SK-N-SH (cell line): ENCODE results near the gene GPR87. TPM values are rescaled to one million over a fixed set of nuclear protein-coding genes. Genes with fewer than 3 reads are reported as not detected.

Experiments used
- CTCF ChIA-PET: fragments of 300-600, 350-600 bp; formaldehyde crosslinking; extraction: SDS; loops from one replicate; lab custom pipeline; 2021; lab: Yijun Ruan, JAX
- POLR2A ChIA-PET: fragments of 350-600 bp; sonication (Branson Sonifier 250); formaldehyde crosslinking; extraction: SDS; loops from one replicate; lab custom pipeline; 2020; ENCODE audit warnings: antibody characterized with exemption, inconsistent platforms; lab: Yijun Ruan, JAX
- DNase-seq: peaks from one replicate; pipeline ENCODE4 v3.0.0; 2012
- H2AFZ ChIP-seq: fragments of 200-600 bp; sonication (generic); 2 replicates; pipeline ENCODE4 v1.8.1; 2016; ENCODE audit warnings: antibody characterized with exemption, mild to moderate bottlenecking, low read depth
- H3F3A ChIP-seq: fragments of 200-600 bp; sonication (generic); replicated peaks from 2 replicates; pipeline ENCODE3; 2016; ENCODE audit warnings: antibody characterized with exemption, mild to moderate bottlenecking; ENCODE audit not compliant: insufficient read depth
- H3K27ac ChIP-seq, 2 experiments: fragments of 200-500 bp in 1 of 2; fragments of 200-600 bp in 1 of 2; sonication (Bioruptor generic) in 1 of 2; sonication (generic), shearing (Covaris generic) in 1 of 2; 2 replicates each; pipeline versions ENCODE4 v1.5.1 to v1.6.1; 2014 to 2016; ENCODE audit warnings: low read depth in 2 of 2, inconsistent platforms in 1 of 2, low read length in 1 of 2, mild to moderate bottlenecking in 1 of 2, mixed read lengths in 1 of 2
- H3K27me3 ChIP-seq: fragments of 200-600 bp; sonication (generic), shearing (Covaris generic); 2 replicates; pipeline ENCODE4 v1.6.1; 2016; ENCODE audit warnings: mixed run types; ENCODE audit not compliant: insufficient read depth
- H3K36me3 ChIP-seq, 2 experiments: fragments of 200-500 bp in 1 of 2; fragments of 200-600 bp in 1 of 2; sonication (Bioruptor generic) in 1 of 2; sonication (generic) in 1 of 2; replicated peaks in 1 of 2; 2 replicates each; pipeline versions ENCODE3 to v1.5.1; 2014 to 2016; ENCODE audit warnings: low read length in 1 of 2, mild to moderate bottlenecking in 1 of 2; ENCODE audit not compliant: insufficient read depth in 2 of 2, control insufficient read depth in 1 of 2
- H3K4me1 ChIP-seq, 2 experiments: fragments of 200-500 bp in 1 of 2; fragments of 200-600 bp in 1 of 2; sonication (Bioruptor generic) in 1 of 2; sonication (generic), shearing (Covaris generic) in 1 of 2; 2 replicates each; pipeline versions ENCODE4 v1.5.1 to v1.6.1; 2014 to 2016; ENCODE audit warnings: low read depth in 1 of 2, low read length in 1 of 2, mixed run types in 1 of 2; ENCODE audit not compliant: insufficient read depth in 2 of 2, control insufficient read depth in 1 of 2
- H3K4me2 ChIP-seq: fragments of 200-600 bp; sonication (generic), shearing (Covaris generic); 2 replicates; pipeline ENCODE4 v1.6.1; 2017; ENCODE audit warnings: mixed run types
- H3K4me3 ChIP-seq, 2 experiments: fragments of 200-500 bp in 1 of 2; fragments of 200-600 bp in 1 of 2; sonication (Bioruptor generic) in 1 of 2; sonication (generic), shearing (Covaris generic) in 1 of 2; 2 replicates each; pipeline versions ENCODE4 v1.5.1 to v1.8.1; 2014 to 2016; ENCODE audit warnings: low read depth in 2 of 2, inconsistent platforms in 1 of 2, low read length in 1 of 2, mild to moderate bottlenecking in 1 of 2, mixed read lengths in 1 of 2, moderate library complexity in 1 of 2
- H3K79me2 ChIP-seq: fragments of 200-600 bp; sonication (generic); 2 replicates; pipeline ENCODE4 v1.8.1; 2017; ENCODE audit warnings: mild to moderate bottlenecking; ENCODE audit not compliant: insufficient read depth
- H3K9ac ChIP-seq: fragments of 200-600 bp; sonication (generic); 2 replicates; pipeline ENCODE4 v1.6.1; 2017; ENCODE audit warnings: mixed run types
- H3K9me2 ChIP-seq: fragments of 200-600 bp; sonication (generic); 2 replicates; pipeline ENCODE4 v1.6.1; 2017; ENCODE audit warnings: mixed run types
- H3K9me3 ChIP-seq: fragments of 200-600 bp; sonication (generic); 2 replicates; pipeline ENCODE4 v1.6.1; 2017; ENCODE audit warnings: mixed run types, mild to moderate bottlenecking, moderate library complexity
- H4K20me1 ChIP-seq: fragments of 200-600 bp; sonication (generic); 2 replicates; pipeline ENCODE4 v1.6.1; 2017; ENCODE audit warnings: mild to moderate bottlenecking, mixed run types; ENCODE audit not compliant: insufficient read depth
- CHD2 ChIP-seq: fragments of 150-350 bp; IDR thresholded peaks from 2 replicates; pipeline ENCODE4 v1.6.1; 2018; ENCODE audit warnings: low read length; ENCODE audit not compliant: partially characterized antibody
- ELF1 ChIP-seq: IDR thresholded peaks from 2 replicates; pipeline ENCODE4 v1.4.0; 2012
- EP300 ChIP-seq, 2 experiments: IDR thresholded peaks; 2 replicates each; pipeline versions ENCODE4 v1.4.0 to v1.6.1; 2012; ENCODE audit warnings: borderline replicate concordance in 1 of 2, low read depth in 1 of 2, low read length in 1 of 2
- FOXJ3 ChIP-seq: sonication (generic); formaldehyde crosslinking; IDR thresholded peaks from 2 replicates; pipeline ENCODE4 v1.5.1; 2020; ENCODE audit warnings: mild to moderate bottlenecking, missing genetic modification reagents
- JUND ChIP-seq: IDR thresholded peaks from 2 replicates; pipeline ENCODE4 v1.4.0; 2012
- MAX ChIP-seq: IDR thresholded peaks from 2 replicates; pipeline ENCODE4 v1.4.0; 2012; ENCODE audit warnings: low read depth
- PBX3 ChIP-seq: IDR thresholded peaks from 2 replicates; pipeline ENCODE4; 2012
- RCOR1 ChIP-seq: fragments of 150-350 bp; IDR thresholded peaks from 2 replicates; pipeline ENCODE4 v1.6.1; 2017; ENCODE audit warnings: antibody characterized with exemption, low read length
- TCF12 ChIP-seq: IDR thresholded peaks from 2 replicates; pipeline ENCODE4 v1.4.0; 2012
- TEAD4 ChIP-seq: IDR thresholded peaks from 2 replicates; pipeline ENCODE4 v1.4.0; 2012; ENCODE audit warnings: mild to moderate bottlenecking, borderline replicate concordance; ENCODE audit not compliant: insufficient read depth
- whole genome bisulfite sequencing: methylation state at CpG from one replicate; pipeline ENCODE4 v1.1.6; 2017; ENCODE audit warnings: low lambda C conversion rate; 5-methylcytosine and 5-hydroxymethylcytosine counted together
- polyA plus RNA-seq, 3 experiments: library from polyadenylated mRNA; depleted of rRNA; stranded (reverse); fragments of >200 nt; gene quantifications; 2 replicates each; pipeline ENCODE4 v1.2.3, GENCODE V29; 2012
- TF ChIP-seq, protein P1 (sequence below): IDR thresholded peaks from 2 replicates; pipeline ENCODE4 v1.4.0; 2012; ENCODE audit warnings: low read depth, borderline replicate concordance
- TF ChIP-seq, protein P2 (sequence below): fragments of 150-350 bp; IDR thresholded peaks from 2 replicates; pipeline ENCODE4 v1.6.1; 2016; ENCODE audit warnings: mild to moderate bottlenecking, low read depth, low read length
- TF ChIP-seq, protein P3 (sequence below): IDR thresholded peaks from 2 replicates; pipeline ENCODE4 v1.6.1; 2012; ENCODE audit warnings: mild to moderate bottlenecking, low read depth, low read length, moderate library complexity

GPR87 gene
- polyA plus RNA-seq, 1 of the 3 experiments (the other 2 are of a cell fraction): 2.3 TPM

- Histone ChIP-seq H3K4me2 (no peak overlapping the region), H3K36me3 (no peaks in the 10 kb centered on the region), H2AFZ (no peak overlapping the region), H3K9me2 (no peaks in the 10 kb centered on the region), H3K4me3 (no peak overlapping the region), H3F3A (no peaks in the 10 kb centered on the region), H3K9me3 (no peaks in the 10 kb centered on the region), H4K20me1 (no peaks in the 10 kb centered on the region), H3K27me3 (no peaks in the 10 kb centered on the region; the same call in 1 of the 2 replicates), H3K27ac (no peak overlapping the region), H3K79me2 (no peaks in the 10 kb centered on the region), H3K4me1 (peaks cover 0 to 27% of the 10 kb centered on the region in 2 experiments; a peak in 3 of 4 replicates), H3K9ac (no peak overlapping the region)
- no peak for DNase-seq
- ChIA-PET CTCF (interaction anchor here (1.5 kb wide), 1 partner anchor 154 kb away, joined by 5 read pairs; no protein-coding TSS in a partner anchor), POLR2A (no interaction called here)
- TF ChIP-seq, protein P1, sequence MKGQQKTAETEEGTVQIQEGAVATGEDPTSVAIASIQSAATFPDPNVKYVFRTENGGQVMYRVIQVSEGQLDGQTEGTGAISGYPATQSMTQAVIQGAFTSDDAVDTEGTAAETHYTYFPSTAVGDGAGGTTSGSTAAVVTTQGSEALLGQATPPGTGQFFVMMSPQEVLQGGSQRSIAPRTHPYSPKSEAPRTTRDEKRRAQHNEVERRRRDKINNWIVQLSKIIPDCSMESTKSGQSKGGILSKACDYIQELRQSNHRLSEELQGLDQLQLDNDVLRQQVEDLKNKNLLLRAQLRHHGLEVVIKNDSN: no peak
- no peak for TF ChIP-seq CHD2
- no peak for TF ChIP-seq TEAD4
- no peak for TF ChIP-seq PBX3
- no peak for TF ChIP-seq JUND
- no peak for TF ChIP-seq ELF1
- no peak for TF ChIP-seq RCOR1
- TF ChIP-seq, protein P2, sequence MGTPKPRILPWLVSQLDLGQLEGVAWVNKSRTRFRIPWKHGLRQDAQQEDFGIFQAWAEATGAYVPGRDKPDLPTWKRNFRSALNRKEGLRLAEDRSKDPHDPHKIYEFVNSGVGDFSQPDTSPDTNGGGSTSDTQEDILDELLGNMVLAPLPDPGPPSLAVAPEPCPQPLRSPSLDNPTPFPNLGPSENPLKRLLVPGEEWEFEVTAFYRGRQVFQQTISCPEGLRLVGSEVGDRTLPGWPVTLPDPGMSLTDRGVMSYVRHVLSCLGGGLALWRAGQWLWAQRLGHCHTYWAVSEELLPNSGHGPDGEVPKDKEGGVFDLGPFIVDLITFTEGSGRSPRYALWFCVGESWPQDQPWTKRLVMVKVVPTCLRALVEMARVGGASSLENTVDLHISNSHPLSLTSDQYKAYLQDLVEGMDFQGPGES: no peak
- no peak for TF ChIP-seq EP300 (IDR thresholded peaks at IDR 0.05; ENCODE audit: borderline replicate concordance in 1 of 2, low read depth in 1 of 2, low read length in 1 of 2)
- TF ChIP-seq FOXJ3 (CRISPR knock-in tag): no peak
- TF ChIP-seq, protein P3, sequence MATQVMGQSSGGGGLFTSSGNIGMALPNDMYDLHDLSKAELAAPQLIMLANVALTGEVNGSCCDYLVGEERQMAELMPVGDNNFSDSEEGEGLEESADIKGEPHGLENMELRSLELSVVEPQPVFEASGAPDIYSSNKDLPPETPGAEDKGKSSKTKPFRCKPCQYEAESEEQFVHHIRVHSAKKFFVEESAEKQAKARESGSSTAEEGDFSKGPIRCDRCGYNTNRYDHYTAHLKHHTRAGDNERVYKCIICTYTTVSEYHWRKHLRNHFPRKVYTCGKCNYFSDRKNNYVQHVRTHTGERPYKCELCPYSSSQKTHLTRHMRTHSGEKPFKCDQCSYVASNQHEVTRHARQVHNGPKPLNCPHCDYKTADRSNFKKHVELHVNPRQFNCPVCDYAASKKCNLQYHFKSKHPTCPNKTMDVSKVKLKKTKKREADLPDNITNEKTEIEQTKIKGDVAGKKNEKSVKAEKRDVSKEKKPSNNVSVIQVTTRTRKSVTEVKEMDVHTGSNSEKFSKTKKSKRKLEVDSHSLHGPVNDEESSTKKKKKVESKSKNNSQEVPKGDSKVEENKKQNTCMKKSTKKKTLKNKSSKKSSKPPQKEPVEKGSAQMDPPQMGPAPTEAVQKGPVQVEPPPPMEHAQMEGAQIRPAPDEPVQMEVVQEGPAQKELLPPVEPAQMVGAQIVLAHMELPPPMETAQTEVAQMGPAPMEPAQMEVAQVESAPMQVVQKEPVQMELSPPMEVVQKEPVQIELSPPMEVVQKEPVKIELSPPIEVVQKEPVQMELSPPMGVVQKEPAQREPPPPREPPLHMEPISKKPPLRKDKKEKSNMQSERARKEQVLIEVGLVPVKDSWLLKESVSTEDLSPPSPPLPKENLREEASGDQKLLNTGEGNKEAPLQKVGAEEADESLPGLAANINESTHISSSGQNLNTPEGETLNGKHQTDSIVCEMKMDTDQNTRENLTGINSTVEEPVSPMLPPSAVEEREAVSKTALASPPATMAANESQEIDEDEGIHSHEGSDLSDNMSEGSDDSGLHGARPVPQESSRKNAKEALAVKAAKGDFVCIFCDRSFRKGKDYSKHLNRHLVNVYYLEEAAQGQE: no peak
- TF ChIP-seq MAX: no peak
- TF ChIP-seq TCF12: no peak
- 66% methylated on average over 1 of the region's 1 CpG for WGBS
These were observed 5.9 kb upstream of the GPR87 start for GRCh38 chr3:151322511-151322910.
